Measurements from ENCODE around the gene TWF2.

TWF2 gene

GRCh38 chr3:52198643-52199608 lies 40.0 kb downstream of the TWF2 start:
- DNase-seq, result no peak

- peak; percentile 81 for DNase-seq
These were observed 40.9 kb downstream of the TWF2 start, which contains the start of gene ALAS1 for GRCh38 chr3:52197842-52198625. Gene ALAS1 (plus strand): TSS chr3:52198160. CDS start chr3:52199242, 1,082 bp downstream.

GRCh38 chr3:52197499-52197841 lies 41.5 kb downstream of the TWF2 start:
- no peak for DNase-seq

- no peak for DNase-seq
These were observed 42.0 kb downstream of the TWF2 start for GRCh38 chr3:52196977-52197376.

GRCh38 chr3:52195823-52196331 lies 43.1 kb downstream of the TWF2 start:
- peak; percentile 74 for DNase-seq

- DNase-seq, result no peak
These were observed 43.7 kb downstream of the TWF2 start for GRCh38 chr3:52195291-52195597.

- no peak for DNase-seq
These were observed 44.3 kb downstream of the TWF2 start for GRCh38 chr3:52194485-52195290.

- no peak for DNase-seq
These were observed 45.9 kb downstream of the TWF2 start for GRCh38 chr3:52193065-52193464.

- no peak for DNase-seq
These were observed 47.3 kb downstream of the TWF2 start for GRCh38 chr3:52191663-52192062.

GRCh38 chr3:52190294-52191074 lies 48.5 kb downstream of the TWF2 start:
- DNase-seq, result no peak

GRCh38 chr3:52188556-52188955 lies 50.4 kb downstream of the TWF2 start:
- DNase-seq, result peak; percentile 43

GRCh38 chr3:52186729-52187128 lies 52.2 kb downstream of the TWF2 start:
- no peak for DNase-seq

- peak; percentile 91 for DNase-seq
These were observed 53.1 kb downstream of the TWF2 start for GRCh38 chr3:52185837-52186236.

GRCh38 chr3:52185311-52185710 lies 53.6 kb downstream of the TWF2 start:
- DNase-seq, result no peak

GRCh38 chr3:52184690-52185089 lies 54.3 kb downstream of the TWF2 start:
- DNase-seq, result no peak

GRCh38 chr3:52183786-52184445 lies 55.0 kb downstream of the TWF2 start:
- DNase-seq, result no peak

GRCh38 chr3:52182691-52183090 lies 56.3 kb downstream of the TWF2 start:
- no peak for DNase-seq

GRCh38 chr3:52182196-52182595 lies 56.8 kb downstream of the TWF2 start:
- DNase-seq, result peak; percentile 85

GRCh38 chr3:52181543-52181942 lies 57.4 kb downstream of the TWF2 start:
- no peak for DNase-seq

Data from GF-D8 (cell line).